ENCODE results near the gene STAU1. TPM values are rescaled to one million over a fixed set of nuclear protein-coding genes. Genes with fewer than 3 reads are reported as not detected.

STAU1 gene
- total RNA-seq, 1 donor from 2014 or later: 96.0 TPM

GRCh38 chr20:49230561-49231133 is 42.5 kb upstream of the STAU1 start:
- Mint-ChIP-seq H3K27ac (no peak overlapping the region), H3K27me3 (ENCODE audit: insufficient read depth, low read depth) (peaks cover 5% of the 10 kb centered on the region), H3K4me1 (no peaks in the 10 kb centered on the region), H3K9me3 (no peaks in the 10 kb centered on the region), H3K36me3 (peaks cover 20% of the 10 kb centered on the region), H3K4me3 (no peak overlapping the region)
- no peaks in the 10 kb centered on the region for H3K9me3 ChIP-seq (ENCODE audit: low read depth)
- H3K27ac ChIP-seq: no peak overlapping the region
- H3K4me3 ChIP-seq: no peak overlapping the region
- DNase-seq (ENCODE audit: low spot score): no peak
- no peaks in the 10 kb centered on the region for H3K36me3 ChIP-seq
- no peaks in the 10 kb centered on the region for H3K27me3 ChIP-seq
- no peak overlapping the region for H3K4me2 ChIP-seq
- H3K4me1 ChIP-seq: no peaks in the 10 kb centered on the region
- no peaks in the 10 kb centered on the region for H3F3A ChIP-seq (ENCODE audit: low read depth)
- no peak for TF ChIP-seq EZH2 (IDR thresholded peaks at IDR 0.05)
- no peak overlapping the region for H2AFZ ChIP-seq (replicated peaks)
- H3K9ac ChIP-seq: no peak overlapping the region
- H3K79me2 ChIP-seq (ENCODE audit: low read depth): no peaks in the 10 kb centered on the region
- H4K20me1 ChIP-seq (ENCODE audit: low read depth): no peaks in the 10 kb centered on the region

- Histone ChIP-seq H3K9ac (no peak overlapping the region), H3F3A (ENCODE audit: low read depth) (no peaks in the 10 kb centered on the region), H3K4me3 (no peak overlapping the region), H3K27ac (no peak overlapping the region), H3K9me3 (ENCODE audit: low read depth) (no peaks in the 10 kb centered on the region), H3K79me2 (ENCODE audit: low read depth) (no peaks in the 10 kb centered on the region), H3K4me1 (no peaks in the 10 kb centered on the region), H3K4me2 (no peak overlapping the region), H2AFZ (replicated peaks) (no peak overlapping the region), H4K20me1 (ENCODE audit: low read depth) (no peaks in the 10 kb centered on the region), H3K36me3 (no peaks in the 10 kb centered on the region), H3K27me3 (no peaks in the 10 kb centered on the region)
- Mint-ChIP-seq H3K9me3 (no peaks in the 10 kb centered on the region), H3K4me1 (no peaks in the 10 kb centered on the region), H3K4me3 (no peak overlapping the region), H3K36me3 (peaks cover 24% of the 10 kb centered on the region), H3K27ac (no peak overlapping the region), H3K27me3 (ENCODE audit: insufficient read depth, low read depth) (peaks cover 5% of the 10 kb centered on the region)
- no peak for DNase-seq (ENCODE audit: low spot score)
- TF ChIP-seq EZH2 (IDR thresholded peaks at IDR 0.05) (no peak), EZH2phosphoT487 (IDR thresholded peaks at IDR 0.05) (no peak), CTCF (IDR thresholded peaks at IDR 0.05) (no peak)
Measured at GRCh38 chr20:49230021-49230420, 41.9 kb upstream of the STAU1 start.

- no peaks in the 10 kb centered on the region for H3K36me3 ChIP-seq
- Mint-ChIP-seq H3K9me3 (no peaks in the 10 kb centered on the region), H3K4me1 (no peaks in the 10 kb centered on the region), H3K4me3 (no peak overlapping the region), H3K36me3 (peaks cover 24% of the 10 kb centered on the region), H3K27me3 (ENCODE audit: insufficient read depth, low read depth) (peaks cover 5% of the 10 kb centered on the region), H3K27ac (no peak overlapping the region)
- H3K27ac ChIP-seq: no peak overlapping the region
- no peak overlapping the region for H3K4me2 ChIP-seq
- H3K9me3 ChIP-seq (ENCODE audit: low read depth): no peaks in the 10 kb centered on the region
- H3K79me2 ChIP-seq (ENCODE audit: low read depth): no peaks in the 10 kb centered on the region
- H2AFZ ChIP-seq (replicated peaks): no peak overlapping the region
- H4K20me1 ChIP-seq (ENCODE audit: low read depth): no peaks in the 10 kb centered on the region
- no peak for DNase-seq (ENCODE audit: low spot score)
- no peak for TF ChIP-seq EZH2 (IDR thresholded peaks at IDR 0.05)
- TF ChIP-seq CTCF (IDR thresholded peaks at IDR 0.05): no peak
- TF ChIP-seq EZH2phosphoT487 (IDR thresholded peaks at IDR 0.05): no peak
- no peaks in the 10 kb centered on the region for H3F3A ChIP-seq (ENCODE audit: low read depth)
- H3K9ac ChIP-seq: no peak overlapping the region
- no peaks in the 10 kb centered on the region for H3K27me3 ChIP-seq
- no peak overlapping the region for H3K4me3 ChIP-seq
- H3K4me1 ChIP-seq: no peaks in the 10 kb centered on the region
Measured at GRCh38 chr20:49229381-49229780, 41.2 kb upstream of the STAU1 start.

GRCh38 chr20:49228676-49229075 is 40.5 kb upstream of the STAU1 start:
- Histone ChIP-seq H3K4me1 (no peaks in the 10 kb centered on the region), H3K4me2 (no peak overlapping the region), H3F3A (ENCODE audit: low read depth) (no peaks in the 10 kb centered on the region), H3K27ac (no peak overlapping the region), H2AFZ (replicated peaks) (no peak overlapping the region), H3K36me3 (no peaks in the 10 kb centered on the region), H3K27me3 (no peaks in the 10 kb centered on the region), H3K9ac (no peak overlapping the region), H3K9me3 (ENCODE audit: low read depth) (no peaks in the 10 kb centered on the region), H3K79me2 (ENCODE audit: low read depth) (no peaks in the 10 kb centered on the region), H3K4me3 (no peak overlapping the region), H4K20me1 (ENCODE audit: low read depth) (no peaks in the 10 kb centered on the region)
- H3K4me3 Mint-ChIP-seq: no peak overlapping the region
- H3K27me3 Mint-ChIP-seq (ENCODE audit: insufficient read depth, low read depth): peaks cover 5% of the 10 kb centered on the region
- no peak for DNase-seq (ENCODE audit: low spot score)
- no peaks in the 10 kb centered on the region for H3K4me1 Mint-ChIP-seq
- H3K27ac Mint-ChIP-seq: no peak overlapping the region
- H3K36me3 Mint-ChIP-seq: peaks cover 23% of the 10 kb centered on the region
- H3K9me3 Mint-ChIP-seq: no peaks in the 10 kb centered on the region
- TF ChIP-seq EZH2 (IDR thresholded peaks at IDR 0.05): no peak
- TF ChIP-seq EZH2phosphoT487 (IDR thresholded peaks at IDR 0.05): no peak
- TF ChIP-seq CTCF (IDR thresholded peaks at IDR 0.05): no peak

All from neural progenitor cell (in vitro differentiated cells).